ENCODE measurements around the gene IQGAP3.

GRCh38 chr1:156498432-156499193 lies 73.8 kb downstream of the IQGAP3 start:
- no peak for TF ChIP-seq CTCF (IDR thresholded peaks at IDR 0.05)
- TF ChIP-seq POLR2AphosphoS5 (IDR thresholded peaks at IDR 0.05) = peak; percentile 63 to 77 (median 72)
- TF ChIP-seq POLR2A (IDR thresholded peaks at IDR 0.05) = peak; percentile 41

Measured in transverse colon (tissue), 4 donors.